GM19351 (cell line): ENCODE data around the gene TESK1.

Source experiments
- ATAC-seq: cut with Tn5 transposase; IDR thresholded peaks from one replicate; pipeline ENCODE4 v1.9.1; 2021; ENCODE audit warnings: mild to moderate bottlenecking, moderate library complexity; ENCODE audit not compliant: unreplicated experiment

TESK1 gene

DNA sequence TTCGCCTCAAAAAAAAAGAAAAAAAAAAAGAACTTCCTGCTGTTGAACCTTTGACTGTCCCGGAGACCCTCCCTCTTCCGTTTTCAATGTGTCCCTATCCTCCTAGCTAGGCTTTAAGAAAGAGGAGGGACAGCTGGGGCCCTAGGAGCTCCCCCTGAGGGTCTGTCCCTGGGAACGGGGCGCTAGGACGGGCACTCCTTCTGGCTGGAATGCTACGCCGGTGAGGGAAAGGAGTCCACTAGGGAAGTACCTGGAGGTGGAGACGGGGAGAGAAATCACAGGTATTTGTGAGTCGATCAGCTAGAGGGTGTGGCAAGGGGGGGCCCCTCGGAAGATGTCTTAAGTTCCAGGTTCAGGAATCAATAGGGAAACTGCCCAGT lies 41.1 kb downstream of the TESK1 start:
- no peak for ATAC-seq

GRCh38 chr9:35646533-35647265 lies 41.6 kb downstream of the TESK1 start:
- ATAC-seq = peak; percentile 80

- ATAC-seq = no peak
Observed at GRCh38 chr9:35649431-35650340, 44.6 kb downstream of the TESK1 start.

DNA sequence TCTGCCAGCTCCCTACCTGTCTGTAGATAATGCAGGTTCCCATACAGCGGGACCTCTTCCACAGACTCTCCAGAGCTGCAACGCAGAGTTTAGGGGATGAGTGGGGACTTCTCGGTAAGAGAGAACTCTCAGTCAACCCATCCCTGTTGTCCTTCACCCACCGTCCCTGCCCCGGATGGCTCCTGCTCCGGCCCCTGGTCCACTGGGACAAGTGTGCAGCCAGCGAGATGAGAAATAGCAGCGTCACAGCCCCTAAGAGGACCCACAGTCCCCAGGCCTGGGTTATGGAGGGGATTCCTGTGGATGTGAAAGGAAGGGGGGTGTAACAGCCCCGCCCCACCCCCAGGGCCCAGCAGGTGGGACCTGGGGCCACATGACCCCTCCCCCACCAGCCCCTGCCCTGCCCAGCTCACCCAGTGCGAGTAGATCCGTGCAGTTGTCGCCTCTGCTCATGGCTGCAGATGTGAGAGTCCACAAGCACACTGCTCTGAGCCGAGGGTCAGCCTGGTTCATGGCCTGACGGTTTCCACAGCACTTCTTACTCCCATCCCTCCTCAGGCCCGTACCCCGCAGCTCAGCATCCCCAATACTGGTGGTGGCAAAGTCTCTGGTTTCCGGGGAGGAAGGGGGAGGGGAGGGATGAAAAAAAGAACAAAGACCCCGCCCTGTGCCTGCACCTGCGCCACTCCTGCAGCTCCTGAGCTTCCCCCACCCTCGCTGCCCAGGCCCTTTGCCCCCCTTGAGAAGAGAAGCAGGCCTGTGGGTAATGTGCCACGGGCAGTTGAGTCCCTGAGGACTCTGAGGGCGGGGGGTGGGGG lies 45.5 kb downstream of the TESK1 start, which contains the start of gene SIT1:
TSS of gene SIT1 (minus strand) at position 591 of the 818 bp plus-strand sequence. CDS start at position 513, 78 bp downstream.
- no peak for ATAC-seq

GRCh38 chr9:35651956-35652828 lies 47.1 kb downstream of the TESK1 start:
- no peak for ATAC-seq

DNA sequence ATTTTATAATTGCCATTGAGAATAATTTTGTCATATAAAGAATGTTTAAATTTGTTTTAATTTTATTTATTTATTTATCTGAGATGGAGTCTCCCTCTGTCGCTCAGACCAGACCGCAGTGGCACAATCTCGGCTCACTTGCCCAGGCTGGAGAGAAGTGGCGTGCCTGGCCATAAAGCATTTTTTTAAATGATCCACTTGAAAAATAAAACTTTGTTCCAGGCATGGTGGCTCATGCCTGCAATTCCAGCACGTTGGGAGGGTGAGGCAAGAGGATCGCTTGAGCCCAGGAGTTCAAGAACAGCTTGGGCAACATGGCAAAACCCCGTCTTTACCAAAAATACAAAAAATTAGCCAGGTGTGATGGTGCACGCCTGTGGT lies 47.8 kb downstream of the TESK1 start:
- no peak for ATAC-seq

DNA sequence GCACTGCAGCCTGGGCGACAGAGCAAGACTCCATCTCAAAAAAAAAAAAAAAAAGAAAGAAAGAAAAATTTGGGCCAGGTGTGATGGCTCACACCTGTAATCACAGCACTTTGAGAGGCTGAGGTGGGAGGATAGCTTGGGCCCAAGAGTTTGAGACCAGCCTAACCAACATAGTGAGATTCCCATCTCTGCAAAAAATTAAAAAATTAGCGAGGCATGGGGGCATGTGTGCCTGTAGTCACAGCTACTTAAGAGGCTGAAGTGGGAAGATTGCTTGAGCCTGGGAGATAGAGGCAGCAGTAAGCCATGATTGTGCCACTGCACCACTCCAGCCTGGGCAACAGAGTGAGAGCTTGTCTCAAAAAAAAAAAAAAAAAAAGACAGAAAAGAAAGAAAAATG lies 48.5 kb downstream of the TESK1 start:
- no peak for ATAC-seq

DNA sequence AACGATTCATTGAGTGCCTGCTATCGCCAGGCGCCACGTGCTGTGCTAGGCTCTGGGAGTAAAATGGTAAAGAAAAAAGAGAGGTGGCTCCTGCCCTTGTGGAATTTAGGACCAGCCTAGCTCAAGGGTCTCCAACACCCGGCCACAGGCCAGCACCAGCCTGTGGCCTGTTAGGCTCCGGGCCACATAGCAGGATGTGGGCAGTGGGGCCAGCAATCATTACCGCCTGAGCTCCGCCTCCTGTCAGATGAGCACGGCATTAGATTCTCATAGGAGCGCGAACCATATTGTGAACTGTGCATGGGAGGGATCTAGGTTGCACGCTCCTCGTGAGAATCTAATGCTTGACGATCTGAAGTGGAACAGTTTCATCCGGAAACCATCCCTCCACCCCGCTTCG lies 51.3 kb downstream of the TESK1 start:
- ATAC-seq = no peak

DNA sequence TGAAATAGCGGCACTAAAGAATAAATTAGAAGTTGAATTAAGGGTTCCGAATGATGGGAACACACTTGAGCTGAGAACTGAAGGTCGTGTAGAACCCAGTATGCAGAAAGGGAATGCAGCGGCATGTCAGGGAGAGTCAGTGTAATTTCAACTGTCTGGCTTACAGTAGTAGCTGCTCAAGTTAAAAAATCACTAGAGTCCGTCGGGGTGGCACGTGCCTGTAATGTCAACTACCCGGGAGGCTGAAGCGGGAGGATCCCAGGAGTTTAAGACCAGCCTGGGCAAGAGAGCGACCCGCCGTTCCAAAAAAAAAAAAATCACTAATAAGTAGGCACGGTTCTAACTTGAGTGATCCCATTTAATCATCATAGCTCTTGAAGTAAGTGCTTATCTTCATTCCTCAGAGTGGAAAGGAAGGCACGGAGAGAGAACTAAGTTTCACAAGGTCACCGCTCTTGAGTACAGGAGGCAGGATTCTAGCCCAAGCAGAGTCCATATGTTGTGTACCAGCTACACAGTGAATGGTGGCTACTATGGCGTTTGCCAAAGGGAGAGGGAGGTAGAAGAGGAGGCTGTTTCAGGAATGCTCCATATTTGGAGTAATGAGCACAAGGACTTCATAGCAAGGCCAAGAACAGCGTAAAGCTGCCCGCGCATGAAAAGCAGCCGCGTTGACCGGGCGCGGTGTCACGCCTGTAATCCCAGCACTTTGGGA lies 51.9 kb downstream of the TESK1 start:
- no peak for ATAC-seq

DNA sequence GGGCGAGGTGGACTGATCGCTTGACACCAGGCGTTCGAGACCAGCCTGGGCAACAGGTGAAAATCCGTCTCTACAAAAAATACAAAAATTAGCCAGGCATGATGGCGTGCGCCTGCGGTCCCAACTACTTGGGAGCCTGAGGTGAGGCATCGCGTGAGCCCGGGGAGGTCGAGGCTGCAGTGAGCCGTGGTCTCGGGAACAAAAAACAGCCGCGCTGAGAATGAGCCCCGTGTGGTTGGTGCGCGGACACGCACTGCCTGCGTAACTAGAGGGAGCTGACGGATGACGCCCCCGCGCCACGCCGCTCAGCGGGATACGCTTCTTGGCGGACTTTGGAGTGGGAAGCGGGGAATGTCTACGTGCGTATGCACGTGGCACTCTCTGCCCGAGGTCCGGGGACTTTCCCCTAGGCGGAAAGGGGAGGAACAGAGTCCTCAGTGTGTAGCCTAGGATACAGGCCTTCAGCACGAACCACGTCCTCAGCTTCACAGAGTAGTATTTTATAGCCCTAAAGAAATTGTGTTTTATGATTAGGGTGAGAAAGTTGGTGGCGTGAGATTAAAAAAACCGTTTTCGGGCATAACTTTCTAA lies 52.6 kb downstream of the TESK1 start, which contains the start of gene RMRP:
TSS of gene RMRP (minus strand) at position 474 of the 591 bp plus-strand sequence.
- ATAC-seq = peak; percentile 82

DNA sequence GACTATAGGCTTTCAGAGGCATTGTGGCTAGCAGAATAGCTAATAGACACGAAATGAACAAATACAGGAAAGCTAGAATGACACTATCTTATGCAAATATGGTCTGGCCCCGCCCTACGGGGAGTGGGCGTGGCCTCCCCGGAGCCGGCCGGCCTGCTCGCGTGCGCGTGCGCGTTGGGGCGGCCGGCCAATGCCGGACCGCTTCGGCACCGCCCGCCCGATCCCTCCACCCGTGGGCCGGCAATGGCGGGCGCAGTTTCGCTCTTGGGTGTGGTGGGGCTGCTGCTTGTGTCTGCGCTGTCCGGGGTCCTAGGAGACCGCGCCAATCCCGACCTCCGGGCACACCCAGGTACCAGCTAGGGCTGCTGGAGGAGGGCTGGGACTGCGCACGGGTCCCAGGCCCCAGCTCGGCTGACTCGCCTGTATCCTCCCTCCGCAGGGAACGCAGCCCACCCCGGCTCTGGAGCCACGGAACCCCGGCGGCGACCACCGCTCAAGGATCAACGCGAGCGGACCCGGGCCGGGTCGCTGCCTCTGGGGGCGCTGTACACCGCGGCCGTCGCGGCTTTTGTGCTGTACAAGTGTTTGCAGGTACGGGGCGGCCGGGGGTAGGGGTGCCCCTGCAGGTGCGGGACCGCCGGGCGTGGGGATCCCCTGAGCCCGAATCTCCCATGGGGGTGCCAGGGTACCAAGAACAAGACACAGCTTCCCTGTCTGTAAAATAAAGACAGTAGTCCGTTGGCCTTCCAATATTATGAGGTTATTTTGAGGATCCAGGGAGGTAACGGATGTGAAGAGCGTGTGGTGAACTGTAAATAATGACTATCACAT lies 53.3 kb downstream of the TESK1 start, which contains the start of gene CCDC107:
TSS of gene CCDC107 (plus strand) at position 156 of the 831 bp plus-strand sequence. CDS start at position 244, 88 bp downstream.
- peak; percentile 64 for ATAC-seq

GRCh38 chr9:35658968-35659220 lies 53.8 kb downstream of the TESK1 start:
- ATAC-seq = no peak

DNA sequence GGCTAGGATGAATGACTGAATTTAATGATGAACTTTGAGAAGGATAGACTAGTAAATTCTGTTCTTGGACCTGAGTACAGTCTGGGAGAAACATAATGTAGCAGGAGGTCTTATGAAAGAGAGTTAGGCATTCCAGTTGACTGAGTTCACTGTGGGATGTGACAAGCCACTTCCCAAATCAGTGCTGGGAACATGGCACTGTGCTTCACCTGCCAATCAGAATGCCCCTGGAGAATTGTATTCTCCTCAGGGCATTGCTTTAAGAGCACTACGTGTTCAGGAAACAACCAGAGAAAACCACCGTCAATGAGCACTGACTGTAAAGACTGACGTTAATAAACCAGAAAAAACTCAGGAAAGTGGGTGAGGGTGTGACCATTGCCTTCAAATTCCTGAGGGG lies 54.3 kb downstream of the TESK1 start:
- ATAC-seq = no peak
